SW480 (cell line): ENCODE data around the gene OR51B5.
"Not testable (repeated sequence)": the region's sequence is repeated elsewhere in the genome, so short reads cannot be mapped to it uniquely, and the experiment has no call there.

Source experiments
- DNase-seq: peaks from one replicate; pipeline ENCODE4 v3.0.0-alpha.2; 2016; ENCODE audit warnings: low spot score

The OR51B5 gene

DNA sequence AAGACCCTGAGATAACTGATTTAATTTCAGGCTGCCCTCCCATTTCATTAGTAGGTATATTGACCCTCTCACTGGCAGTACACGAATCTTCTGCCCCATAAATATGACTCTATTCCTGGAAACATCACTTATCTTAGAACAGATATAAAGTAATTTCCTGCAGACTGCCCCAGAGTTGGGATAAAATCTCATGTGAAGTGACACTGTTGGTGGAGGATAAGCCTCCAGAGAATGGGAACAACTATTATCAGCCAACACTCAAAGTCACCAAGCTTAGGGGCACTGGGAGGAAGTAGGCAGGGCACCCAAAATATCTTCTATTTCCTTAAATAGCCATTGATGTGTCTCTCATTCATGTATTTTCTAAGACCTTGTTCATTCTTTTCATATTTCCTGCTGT, 8.2 kb downstream of the OR51B5 start:
- DNase-seq, result no peak

GRCh38 chr11:5324197-5324596, 19.1 kb downstream of the OR51B5 start, which contains the start of gene OR51B2:
Gene OR51B2 (minus strand): TSS chr11:5324297. CDS start chr11:5324297, 0 bp downstream.
- no peak for DNase-seq

DNA sequence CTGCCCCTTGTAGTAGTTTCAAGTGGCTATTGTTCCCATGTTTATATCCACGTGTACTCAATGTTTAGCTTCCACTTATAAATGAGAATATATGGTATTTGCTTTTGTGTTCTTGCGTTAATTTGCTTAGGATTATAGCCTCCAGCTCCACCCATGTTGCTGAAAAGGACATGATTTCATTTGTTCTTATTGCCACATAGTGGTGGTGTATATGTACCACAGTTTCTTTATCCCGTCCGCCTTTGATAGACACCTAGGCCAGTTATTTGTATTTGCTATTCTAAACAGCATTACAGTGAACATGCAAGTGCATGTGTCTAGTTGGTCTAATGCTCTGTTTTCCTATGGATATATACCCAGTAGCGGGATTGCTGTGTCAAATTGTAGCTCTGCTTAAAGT, 26.0 kb downstream of the OR51B5 start:
- DNase-seq, result peak; percentile 14

DNA sequence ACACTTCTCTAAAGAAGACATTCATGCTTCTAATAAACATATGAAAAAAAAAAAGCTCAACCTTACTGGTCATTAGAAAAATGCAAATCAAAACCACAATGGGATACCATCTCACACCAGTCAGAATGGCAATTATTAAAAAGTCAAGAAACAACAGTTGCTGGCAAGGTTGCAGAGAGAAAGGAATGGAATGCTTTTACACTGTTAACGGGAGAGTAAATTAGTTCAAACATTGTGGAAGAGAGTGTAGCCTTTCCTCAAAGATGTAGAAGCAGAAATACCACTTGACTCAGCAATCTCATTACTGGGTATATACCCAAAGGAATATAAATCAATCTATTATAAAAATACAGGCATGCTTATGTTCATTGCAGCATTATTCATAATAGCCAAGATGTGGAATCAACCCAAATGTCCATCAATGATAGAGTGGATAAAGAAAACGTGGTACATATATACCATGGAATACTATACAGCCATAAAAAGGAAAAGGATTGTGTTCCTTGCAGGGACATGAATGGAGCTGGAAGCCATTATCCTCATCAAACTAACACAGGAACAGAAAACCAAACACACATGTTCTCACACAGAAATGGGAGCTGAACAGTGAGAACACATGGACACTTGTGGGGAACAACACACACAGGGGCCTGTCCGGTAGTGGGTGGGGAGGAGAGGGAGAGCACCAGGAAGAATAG, 29.8 kb downstream of the OR51B5 start:
- DNase-seq, result not testable (repeated sequence)

DNA sequence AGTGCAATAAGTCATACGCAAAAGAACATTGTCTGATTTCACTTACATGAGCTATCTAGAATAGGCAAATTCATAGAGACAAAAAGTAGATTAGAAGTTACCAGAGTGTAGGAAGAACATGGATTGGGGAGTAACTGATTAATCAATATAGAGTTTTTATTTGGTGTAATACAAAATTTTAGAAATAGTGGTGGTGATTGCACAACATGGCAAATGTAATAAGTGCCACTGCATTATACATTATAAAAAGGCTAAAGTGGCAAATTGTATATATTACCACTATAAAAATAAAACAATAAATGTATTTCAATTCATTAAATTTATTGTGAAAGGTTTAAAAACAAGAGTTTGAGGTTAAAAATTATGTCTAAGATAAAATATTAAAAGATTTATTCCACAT, 32.9 kb downstream of the OR51B5 start:
- DNase-seq, result no peak

DNA sequence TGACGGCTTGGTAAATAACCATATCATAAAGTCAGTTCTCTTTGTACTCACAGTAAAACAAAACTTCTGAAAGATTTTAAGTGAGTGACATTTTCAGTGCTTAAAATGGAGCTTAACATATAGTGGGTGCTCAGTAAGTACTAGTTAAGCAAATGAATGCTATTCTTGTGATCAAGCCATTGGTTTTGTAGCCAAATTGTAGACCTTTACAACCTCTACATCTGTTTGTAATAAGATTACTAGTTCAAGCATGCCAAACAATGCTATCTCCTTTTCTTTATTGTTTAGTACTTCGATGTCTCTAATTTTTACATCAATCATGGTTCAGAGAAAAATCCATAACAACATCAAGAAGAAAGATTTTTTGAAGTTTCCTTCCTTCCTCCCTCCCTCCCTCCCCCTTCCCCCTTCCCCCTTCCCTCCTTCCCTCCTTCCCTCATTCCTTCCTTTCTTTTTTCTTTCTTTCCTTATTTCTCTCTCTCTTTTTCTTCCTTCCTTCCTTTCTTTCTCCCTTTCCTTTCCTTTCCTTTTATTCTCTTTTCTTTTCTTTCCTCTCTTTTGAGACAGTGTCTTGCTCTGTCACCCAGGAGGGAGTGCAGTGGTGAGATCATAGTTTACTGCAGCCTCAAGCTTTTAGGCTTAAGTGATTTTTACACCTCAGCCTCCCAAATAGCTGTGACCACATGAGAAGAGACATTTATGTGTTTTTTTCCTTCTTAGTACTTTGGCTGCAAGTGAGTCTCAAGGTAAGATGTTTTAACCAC, 35.9 kb downstream of the OR51B5 start:
- DNase-seq, result no peak

- no peak for DNase-seq
Measured at GRCh38 chr11:5304046-5304445, 39.3 kb downstream of the OR51B5 start.

DNA sequence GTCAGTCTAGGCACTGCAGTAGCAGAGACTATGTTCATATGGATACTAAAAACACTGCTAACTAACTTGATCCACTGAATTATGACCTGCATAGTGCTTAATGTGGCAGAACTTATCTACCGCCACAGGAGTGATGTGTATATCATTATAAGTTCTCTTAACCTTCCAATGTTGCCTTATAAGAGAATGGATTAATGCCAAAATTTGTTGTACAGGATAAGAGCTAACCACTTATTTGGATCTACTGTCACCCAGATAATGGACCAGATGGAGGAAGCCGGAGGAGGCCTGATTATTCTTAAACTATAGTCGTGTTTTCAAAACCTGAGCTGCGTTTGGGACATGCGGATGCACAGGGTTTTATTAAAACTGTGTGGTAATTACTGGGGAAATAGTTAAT, 39.7 kb downstream of the OR51B5 start:
- DNase-seq, result no peak

GRCh38 chr11:5301846-5302245, 41.5 kb downstream of the OR51B5 start, which contains the start of gene OR51B4:
Gene OR51B4 (minus strand): TSS chr11:5301946. CDS start chr11:5301946, 0 bp downstream.
- DNase-seq, result no peak

DNA sequence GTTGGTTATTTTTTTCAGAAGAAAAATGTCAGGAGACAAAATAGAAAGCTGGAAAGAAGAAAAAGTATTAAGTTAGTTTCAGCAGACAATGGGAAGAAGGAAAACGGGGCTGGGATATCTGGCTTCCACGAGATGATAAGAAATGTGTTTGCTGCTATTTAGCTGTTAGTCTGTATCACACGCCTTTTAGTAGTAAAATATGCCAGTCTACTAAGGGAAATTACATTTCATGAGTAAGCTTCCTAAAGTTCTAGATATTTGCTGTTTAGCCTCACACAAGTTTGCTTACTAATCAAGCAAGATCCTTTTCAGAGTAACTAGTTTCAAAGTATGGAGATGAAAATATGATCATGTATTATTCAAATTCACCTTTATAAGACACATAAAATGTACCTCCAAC, 43.1 kb downstream of the OR51B5 start:
- no peak for DNase-seq

GRCh38 chr11:5298451-5298850, 44.9 kb downstream of the OR51B5 start:
- no peak for DNase-seq

- no peak for DNase-seq
Measured at GRCh38 chr11:5297721-5298323, 45.5 kb downstream of the OR51B5 start.

DNA sequence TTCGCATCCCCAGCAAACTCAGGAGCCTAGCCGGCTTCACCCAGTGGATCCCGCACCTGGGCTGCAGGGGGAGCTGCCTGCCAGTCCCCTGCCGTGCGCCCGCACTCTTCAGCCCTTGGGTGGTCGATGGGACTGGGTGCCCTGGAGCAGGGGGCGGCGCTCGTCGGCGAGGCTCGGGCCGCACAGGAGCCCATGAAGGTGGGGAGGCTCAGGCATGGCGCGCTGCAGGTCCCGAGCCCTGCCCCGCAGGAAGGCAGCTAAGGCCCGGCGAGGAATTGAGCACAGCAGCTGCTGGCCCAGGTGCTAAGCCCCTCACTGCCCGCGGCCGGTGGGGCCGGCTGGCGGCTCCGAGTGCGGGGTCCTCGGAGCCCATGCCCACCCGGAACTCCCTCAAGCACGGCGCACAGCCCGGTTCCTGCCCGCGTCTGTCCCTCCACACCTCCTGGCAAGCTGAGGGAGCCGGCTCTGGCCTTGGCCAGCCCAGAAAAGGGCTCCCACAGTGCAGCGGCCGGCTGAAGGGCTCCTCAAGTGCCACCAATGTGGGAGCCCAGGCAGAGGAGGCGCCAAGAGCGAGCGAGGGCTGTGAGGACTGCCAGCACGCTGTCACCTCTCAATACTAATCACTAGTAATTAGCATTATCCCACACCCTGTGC, 48.9 kb downstream of the OR51B5 start:
- not testable (repeated sequence) for DNase-seq

DNA sequence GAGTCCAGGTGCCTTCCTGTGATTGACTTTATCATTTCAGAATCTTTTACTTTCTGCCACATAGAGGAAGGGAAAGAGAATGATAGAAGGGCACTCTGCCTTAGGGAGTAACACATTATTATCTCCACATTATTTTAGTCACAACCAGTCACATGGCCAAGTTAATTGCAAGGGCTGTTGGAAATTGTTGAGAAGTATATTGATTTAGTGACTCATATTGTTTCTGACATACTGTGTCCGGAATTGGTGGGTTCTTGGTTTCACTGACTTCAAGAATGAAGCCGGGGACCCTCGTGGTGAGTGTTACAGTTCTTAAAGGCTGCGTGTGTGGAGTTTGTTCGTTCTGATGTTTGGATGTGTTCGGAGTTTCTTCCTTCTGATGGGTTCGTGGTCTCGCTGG, 50.3 kb downstream of the OR51B5 start:
- DNase-seq, result no peak
